Brain pericyte (primary cell): ENCODE data around the gene SSR3.
"Not testable (repeated sequence)": the region's sequence is repeated elsewhere in the genome, so short reads cannot be mapped to it uniquely, and the experiment has no call there.

ENCODE experiments used
- DNase-seq: peaks from one replicate; pipeline ENCODE4 v3.0.0-alpha.2; 2012; ENCODE audit warnings: low read depth, low spot score

Gene SSR3

DNA sequence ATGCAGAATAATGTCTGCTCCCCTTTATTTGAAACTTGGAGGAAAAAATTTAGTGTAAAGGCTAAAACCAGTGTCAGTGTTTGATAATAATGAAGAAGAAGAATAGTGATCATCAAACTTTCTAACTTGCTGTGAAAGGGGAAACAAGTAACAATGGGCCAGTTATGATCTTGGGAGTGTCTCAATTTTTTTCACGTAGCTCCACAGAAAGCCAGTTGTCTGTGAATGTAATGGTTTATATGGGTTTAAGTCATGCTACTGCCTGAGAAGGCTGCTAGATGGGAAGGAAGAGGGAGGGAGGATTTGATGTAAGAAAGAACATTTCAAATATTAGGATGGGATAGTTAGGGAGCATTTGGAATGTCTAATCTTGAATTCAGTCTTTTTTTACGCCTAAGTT, 21.1 kb upstream of the SSR3 start:
- DNase-seq = no peak

DNA sequence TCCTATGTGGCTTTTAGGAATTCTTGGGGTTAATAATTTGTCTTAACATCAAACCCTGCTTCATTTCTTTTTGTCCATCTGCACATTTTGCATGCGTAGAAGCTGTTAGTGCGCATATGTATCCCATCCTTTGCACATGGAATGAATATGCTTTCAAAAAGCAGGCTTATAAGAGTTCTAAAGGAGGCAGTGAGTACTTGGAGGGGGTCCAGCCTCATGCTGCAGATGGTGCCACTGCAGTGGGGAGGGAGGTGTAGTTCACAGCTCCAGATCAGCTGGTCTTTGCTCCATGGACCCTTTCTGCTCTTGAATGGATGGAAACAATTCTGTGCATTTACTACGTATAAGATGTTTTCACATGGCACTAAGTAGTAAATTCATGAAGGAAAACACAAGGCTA, 20.7 kb upstream of the SSR3 start:
- DNase-seq = no peak

DNA sequence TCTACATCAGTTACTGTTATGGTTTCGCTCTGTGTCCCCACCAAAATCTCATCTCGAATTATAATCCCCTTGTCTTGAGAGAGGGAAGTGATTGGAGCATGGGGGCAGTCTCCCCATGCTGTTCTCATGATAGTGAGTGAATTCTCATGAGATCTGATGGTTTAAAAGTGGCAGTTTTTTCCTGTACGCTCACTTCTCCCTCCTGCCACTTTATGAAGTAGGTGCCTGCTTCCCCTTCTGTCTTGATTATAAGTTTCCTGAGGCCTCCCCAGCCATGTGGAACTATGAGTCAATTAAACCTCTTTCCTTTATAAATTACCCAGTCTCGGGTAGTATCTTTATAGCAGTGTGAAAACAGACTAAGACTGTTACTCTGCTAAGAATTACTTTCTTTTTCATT, 15.0 kb upstream of the SSR3 start:
- not testable (repeated sequence) for DNase-seq

DNA sequence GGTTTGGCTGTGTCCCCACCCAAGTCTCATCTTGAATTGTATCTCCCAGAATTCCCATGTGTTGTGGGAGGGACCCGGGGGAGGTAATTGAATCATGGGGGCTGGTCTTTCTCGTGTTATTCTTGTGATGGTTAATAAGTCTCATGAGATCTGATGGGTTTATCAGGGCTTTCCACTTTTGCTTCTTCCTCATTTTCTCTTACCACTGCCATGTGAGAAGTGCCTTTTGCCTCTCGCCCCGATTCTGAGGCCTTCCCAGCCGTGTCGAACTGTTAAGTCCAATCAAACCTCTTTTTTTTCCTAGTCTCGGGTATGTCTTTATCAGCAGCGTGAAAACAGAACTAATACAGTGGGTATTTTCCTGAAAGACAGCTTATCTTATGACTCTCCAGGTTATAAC, 14.1 kb upstream of the SSR3 start:
- not testable (repeated sequence) for DNase-seq

DNA sequence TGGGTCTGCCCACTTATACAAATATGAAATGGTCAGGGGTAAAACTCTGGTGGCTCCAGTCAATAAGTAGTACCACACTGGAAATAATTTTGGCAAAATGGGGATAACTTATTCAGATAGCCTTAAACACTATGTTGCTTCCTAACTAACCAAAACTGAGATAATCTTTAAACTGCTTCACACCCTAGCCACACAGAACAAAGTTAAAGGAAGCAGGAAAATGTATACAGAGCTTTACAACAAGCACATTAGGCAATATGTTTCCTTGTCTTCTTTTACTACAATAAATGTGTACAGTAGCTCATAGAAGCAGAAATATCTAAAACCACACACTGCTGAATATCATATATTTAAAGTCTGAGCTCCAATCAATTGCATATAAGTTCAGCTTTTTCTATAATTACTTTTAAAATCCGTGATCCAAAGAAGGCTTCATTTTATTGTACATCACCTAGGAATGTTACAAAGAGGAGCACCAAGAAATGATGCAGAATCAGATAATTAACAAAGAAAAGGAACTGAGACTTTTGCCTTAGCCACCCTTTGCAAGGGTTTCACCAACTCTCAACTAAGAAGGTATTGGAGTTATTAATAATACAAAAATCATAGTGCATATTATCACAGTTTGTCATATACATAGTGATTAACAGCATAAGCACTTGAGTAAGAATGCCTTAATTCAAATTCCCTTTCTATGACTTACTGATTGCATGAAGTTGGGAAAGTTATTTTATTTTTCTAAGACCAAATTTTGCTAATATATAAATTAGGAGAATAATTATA, 9.2 kb upstream of the SSR3 start:
- DNase-seq = no peak

DNA sequence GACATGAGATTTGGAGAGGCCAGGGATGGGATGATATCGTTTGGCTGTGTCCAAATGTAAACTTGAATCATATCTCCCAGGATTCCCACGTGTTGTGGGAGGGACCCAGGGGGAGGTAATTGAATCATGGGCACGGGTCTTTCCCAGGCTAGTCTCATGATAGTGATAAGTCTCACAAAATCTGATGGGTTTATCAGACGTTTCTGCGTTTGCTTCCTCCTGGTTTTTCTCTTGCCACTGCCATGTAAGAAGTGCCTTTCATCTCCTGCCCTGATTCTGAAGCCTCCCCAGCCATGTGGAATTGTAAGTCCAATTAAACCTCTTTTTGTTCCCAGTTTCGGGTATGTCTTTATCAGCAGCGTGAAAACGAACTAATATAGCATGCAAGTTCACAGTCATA, 7.6 kb upstream of the SSR3 start:
- not testable (repeated sequence) for DNase-seq

DNA sequence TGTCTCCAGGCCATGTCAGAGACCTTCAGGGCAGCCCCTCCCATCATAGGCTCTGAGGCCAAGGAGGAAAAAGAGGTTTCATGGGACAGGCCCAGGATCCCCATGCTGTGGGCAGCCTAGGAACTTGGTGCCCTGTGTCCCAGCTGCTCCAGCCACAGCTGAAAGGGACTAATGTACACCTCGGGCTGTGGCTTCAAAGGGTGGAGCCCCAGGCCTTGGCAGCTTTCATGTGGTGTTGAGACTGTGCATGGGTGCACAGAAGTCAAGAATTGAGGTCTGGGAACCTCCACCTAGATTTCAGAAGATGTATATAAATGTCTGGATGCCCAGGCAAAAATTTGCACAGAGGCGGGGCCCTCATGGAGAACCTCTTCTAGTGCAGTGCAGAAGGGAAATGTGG, 6.6 kb upstream of the SSR3 start:
- no peak for DNase-seq

DNA sequence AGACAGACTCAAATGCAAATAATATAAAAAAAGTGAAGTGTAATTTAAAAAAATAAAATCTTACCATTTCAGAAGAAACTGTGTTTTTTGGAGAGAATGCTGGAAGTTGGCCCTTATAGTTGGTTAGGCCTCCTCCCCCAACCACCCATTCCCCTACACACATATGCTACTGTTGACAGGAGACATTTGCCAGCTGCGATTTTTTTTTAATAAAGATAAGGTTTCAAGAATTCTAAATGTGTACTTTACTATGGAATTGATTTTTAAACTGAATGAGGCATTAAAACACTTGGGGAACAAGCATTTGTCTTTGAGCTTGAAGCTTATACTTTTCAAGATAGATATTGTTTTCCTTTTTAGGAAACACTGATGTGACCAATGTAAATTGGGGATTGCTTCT, 4.4 kb upstream of the SSR3 start:
- DNase-seq = no peak

DNA sequence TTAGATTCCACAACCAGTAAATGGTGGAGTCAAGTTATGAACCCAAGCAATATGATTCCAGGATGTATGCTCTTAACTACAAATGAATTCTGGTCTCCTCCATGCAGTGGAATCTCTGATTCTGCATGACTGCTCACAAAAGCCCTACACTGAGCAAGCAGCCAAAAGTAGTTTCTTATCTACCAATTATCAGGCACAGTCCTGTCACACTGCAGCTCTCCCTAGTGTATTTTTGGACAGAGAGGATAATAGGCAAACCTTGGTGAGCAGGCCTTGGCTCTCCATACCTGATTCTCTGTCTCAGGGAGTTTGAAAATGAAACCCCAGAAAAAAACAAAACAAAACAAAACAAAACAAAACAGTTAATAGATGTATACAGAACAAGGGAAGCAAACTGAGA, 3.5 kb upstream of the SSR3 start:
- no peak for DNase-seq

DNA sequence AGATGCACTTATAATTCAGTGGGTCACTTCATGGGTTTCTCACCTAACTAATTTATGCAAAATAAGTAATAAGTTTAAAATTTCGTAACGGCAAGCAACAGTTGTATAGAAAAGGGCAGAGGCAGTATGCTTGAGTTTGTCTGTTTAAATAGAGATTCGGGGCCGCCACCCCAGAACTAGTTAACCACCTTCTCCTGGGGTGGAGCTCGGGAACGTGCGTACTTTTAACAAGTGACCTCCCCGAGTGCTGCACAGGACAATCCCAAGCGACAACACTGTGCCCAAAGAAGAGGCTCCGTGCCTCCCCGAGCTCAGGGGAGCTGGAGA, 439 bp downstream of the SSR3 start:
- no peak for DNase-seq

DNA sequence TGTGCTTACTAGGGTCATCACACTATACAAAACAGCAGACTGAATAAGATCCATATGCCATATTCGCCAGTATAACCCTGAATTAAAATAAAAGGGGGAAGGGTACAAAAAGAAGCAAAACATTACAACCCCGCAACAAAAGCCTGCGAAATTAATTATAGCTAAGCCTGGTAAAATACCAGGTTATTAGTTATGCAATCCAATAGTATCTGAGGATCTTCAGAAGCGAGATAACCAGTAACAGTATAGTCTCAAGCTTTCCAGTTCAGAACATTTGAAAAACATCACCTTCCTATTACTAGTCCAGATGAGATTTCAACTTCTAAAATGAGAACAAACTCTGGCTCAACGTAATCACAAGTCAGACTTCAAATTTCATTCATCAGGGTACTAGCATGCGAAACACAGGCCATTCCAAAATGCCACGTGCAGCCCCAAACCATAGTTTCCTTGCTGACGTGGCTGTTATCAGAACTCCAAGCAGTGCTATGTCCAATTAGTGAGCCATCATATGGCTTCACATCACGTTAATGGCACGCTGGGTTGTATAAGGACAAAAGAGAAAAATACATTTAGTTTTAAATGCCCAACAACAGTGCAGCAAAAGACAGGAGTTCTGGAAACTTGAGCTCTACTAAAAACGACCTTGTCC, 1.1 kb downstream of the SSR3 start:
- DNase-seq = no peak

DNA sequence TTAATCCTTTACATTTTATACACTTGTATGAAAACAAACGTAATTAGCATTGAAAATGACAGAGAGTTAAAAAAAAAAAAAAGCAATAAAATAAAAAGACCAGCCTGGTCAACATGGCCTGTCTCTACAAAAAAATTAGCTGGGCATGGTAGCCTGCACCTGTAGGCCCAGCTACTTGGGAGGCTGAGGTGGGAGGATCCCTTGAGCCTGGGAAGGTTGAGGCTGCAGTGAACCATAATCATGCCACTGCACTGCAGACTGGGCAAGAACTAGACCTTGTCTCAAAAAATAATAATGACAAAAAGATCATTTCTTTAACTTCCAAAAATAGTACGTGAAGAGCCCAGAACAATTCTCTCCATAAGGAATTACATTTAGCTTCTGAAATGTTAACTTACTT, 1.9 kb downstream of the SSR3 start:
- DNase-seq = no peak

DNA sequence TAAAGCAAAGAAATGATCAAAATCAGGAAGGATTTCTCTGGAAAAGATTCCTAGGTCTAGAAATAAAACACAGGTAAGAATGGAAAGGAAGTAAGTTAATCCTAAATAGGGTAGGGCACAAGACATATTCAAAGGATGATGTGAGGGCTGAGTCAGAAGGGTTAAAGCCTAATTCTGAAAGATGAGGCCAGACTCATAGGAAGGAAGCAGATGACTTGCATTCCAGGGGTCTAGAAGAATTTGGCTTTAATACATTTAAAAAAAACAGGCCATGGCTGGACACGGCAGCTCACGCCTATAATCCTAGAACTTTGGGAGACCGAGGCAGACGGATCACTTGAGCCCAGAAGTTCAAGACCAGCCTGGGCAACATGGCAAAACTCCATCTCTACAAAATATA, 3.2 kb downstream of the SSR3 start:
- no peak for DNase-seq

DNA sequence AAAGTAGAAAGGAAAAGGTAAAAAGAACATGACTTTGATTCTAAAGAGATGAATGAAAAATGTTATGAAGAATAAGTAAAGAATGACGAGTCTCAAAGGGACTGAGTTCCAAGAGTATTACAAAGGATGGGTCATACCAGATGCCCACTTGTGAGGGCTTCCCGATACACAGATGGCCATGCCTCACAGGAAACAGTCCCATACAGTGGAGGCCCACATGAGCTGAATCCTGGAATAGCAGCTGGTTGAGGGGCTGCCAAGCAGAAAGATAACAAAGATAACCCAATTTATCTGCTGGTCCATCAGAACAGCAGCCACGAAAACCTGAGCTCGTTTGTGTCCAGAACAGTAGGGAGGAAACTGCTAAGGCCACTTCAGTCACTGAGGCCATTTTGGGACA, 3.7 kb downstream of the SSR3 start:
- DNase-seq = no peak

DNA sequence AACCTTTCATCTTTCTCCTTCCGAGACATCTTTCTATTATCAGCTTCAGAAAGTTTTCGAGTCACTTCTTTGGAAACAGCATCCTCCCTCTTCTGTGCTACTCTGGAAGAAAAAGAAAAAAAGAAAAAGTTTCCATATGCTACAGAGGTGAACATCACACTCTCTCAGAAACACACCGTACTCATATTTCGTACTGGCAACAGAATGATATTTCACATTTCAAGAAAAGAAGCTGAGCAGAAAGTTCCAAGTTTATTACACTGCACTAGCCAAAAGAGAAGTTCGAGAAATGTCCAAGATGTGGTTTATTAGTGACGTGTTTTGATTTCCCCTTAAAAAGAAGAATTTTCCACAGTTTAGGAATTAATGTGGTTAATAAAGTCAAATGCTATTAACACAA, 6.0 kb downstream of the SSR3 start:
- DNase-seq = no peak

DNA sequence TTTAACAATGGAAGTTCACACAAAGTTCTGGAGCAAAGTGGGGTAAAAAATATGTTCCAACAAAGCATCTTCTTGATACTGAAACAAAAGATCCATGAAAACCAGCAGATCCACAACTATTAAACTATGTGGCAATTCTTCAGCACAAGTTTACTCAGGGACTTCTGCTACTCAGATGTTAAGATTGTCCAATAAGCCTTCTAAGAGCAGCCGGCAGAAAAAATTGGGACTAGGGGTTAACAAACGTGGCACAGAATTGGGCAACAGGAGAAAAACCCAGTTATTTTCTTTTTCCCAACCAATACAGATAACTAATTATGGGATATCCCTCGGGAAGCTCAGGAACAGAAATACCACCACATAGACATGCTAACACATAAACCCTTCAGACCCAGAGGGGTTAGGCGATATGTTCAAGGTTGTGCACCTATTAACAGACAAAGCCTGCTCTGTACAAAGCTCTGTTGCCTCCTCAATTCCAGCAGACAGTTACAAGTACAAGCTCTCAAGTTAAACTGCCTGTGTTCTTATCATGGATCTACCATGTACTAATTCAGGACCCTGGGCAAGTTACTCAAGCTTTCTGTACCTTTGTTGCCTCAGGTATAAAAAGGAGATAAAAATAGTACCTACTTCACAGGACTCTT, 6.8 kb downstream of the SSR3 start:
- DNase-seq = no peak

DNA sequence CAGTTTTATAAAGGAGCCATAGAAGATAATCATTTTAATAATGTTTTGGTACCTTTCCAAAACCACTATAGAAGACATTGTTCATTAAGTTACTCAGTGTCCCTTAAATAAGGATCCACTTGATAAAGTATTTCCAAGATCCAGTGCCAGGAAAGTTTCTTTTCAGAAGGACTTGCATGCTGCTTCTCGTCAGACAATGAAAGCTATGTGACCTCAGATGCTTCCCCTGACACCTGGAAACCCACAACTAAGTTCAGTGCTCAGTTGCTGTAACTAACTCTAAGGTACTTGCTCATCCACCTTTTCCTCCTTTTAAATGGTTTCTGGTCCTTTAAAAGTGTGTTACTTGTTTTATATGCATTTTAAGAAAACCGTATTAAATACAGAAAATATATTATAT, 7.3 kb downstream of the SSR3 start:
- DNase-seq = no peak

DNA sequence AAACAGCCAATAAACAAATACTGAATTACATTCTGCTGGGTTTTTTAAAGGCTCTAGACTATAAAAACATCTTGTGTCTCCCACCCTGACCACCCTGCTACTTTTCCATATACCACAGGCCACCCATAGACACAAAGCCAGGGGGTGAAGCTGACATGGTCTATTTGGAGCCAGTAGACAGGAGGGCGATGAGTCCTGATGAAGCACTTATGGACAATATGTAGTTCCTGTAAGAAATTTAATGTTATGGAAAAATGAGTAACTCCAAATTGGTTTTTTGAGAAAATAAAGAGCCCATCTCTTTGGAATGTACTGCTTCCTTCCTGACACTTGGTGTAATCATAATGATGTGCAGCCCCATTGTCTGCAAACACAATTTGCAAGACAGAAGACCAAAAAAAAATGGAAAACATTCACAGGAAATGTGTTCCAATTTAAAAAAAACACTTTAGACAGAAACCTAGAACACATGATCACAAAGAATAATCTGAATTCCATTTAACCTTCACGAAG, 11.8 kb downstream of the SSR3 start:
- DNase-seq = no peak

DNA sequence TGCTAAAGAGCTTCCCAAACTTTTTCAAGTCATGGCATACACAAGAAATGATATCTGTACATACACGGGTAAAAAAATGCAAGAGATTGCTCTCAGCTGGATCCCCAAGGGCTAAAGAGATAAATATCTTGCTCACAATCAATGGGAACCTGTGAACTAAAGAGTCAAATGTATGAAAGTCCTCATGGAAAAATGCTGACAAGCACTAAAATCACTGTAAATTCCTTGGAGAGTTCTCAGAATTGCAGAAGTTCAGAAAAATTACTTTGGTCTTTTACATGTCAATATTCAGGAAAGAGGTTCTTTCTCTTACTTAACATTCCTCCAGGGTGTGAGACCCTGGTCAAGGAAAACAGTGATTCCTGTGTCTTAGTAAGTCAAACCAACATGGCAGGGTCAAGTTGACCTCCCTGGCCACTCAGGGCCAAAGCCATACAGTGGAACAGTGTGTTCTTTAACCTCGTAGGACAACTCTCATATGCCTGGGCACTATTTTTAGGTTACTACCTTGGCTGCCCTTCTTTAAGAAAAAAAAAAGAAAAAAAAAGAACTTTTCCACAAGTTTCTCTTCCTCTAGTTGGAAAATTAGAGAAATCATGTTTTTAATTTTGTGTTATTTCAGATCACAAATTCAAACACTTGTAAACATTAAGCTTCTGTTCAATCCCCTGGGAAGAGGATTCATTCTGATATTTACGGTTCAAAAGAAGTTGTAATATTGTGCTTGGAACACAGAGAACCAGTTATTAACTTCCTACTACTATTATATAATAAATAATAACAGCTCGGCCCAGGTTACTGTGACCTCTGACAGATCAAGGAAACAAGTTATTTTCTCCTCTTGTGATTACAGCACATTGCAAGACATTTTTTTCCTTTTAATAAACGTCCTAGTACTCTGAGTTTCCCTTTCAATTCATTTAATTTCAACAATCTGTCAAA, 12.5 kb downstream of the SSR3 start:
- DNase-seq = no peak

DNA sequence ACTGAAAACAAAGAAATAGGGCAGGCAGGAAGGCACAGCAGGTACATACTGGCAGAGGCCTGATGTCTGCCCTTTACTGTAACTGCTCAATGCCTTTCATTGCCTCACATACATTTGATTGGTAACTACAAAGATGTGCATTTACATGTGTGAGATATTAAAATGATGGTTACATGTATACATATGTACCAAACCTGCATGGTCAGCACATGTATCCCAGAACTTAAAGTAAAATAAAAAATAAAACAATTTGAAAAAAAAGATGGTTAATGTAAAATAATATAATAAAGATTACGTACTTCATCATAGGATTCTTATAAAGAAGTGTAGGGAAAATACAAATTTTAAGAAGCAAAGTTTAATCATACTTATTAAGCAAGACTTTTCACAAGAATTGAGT, 15.1 kb downstream of the SSR3 start:
- DNase-seq = no peak

DNA sequence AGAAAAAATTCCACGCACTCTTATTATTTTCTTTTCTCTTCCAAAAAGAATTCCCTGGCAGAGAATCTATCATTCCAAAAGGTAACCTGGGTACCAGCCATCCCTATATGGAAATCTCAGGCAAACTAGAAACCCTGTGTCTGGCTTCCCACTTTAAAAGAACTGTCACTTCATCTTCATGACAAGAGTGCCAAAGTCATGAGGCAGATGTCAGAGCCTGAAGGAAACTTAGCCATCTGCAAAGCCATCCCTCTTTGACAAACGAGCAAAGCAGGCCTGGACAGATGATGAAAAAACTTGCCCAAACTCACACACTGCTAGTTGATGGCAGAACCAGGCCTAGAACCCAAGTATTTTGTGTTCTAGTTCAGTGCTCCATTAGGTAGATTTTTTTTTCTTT, 15.9 kb downstream of the SSR3 start:
- DNase-seq = no peak
